Adrenal gland (tissue), 5 donors: ENCODE measurements around the gene RBM26.

Experiments used
- CTCF ChIP-seq, 6 experiments: fragments of 450-650 bp in 4 of 6; fragments of 200-600 bp in 2 of 6; sonication (generic) in 1 of 6; IDR thresholded peaks; 1 replicate in 5 of 6; 2 replicates in 1 of 6; pipeline versions ENCODE4 v1.5.1 to v1.8.0; 2016 to 2021; ENCODE audit warnings: antibody characterized with exemption in 6 of 6, mild to moderate bottlenecking in 2 of 6, moderate library complexity in 1 of 6
- POLR2A ChIP-seq, 2 donors: fragments of 450-650 bp; IDR thresholded peaks; one replicate each; pipeline ENCODE4 v1.6.1; 2017; ENCODE audit warnings: antibody characterized with exemption in 2 of 2, mild to moderate bottlenecking in 2 of 2, moderate library complexity in 1 of 2
- donor health status: DM: no; HTN: no; CAD: no.

- no peak for TF ChIP-seq POLR2A (IDR thresholded peaks at IDR 0.05)
- no peak for TF ChIP-seq CTCF (IDR thresholded peaks at IDR 0.05)
Observed at GRCh38 chr13:79401259-79402070, 4.6 kb downstream of the RBM26 start.
